ENCODE data around the gene GAS2L3.
"Not testable (repeated sequence)": the region's sequence is repeated elsewhere in the genome, so short reads cannot be mapped to it uniquely, and the experiment has no call there.

GRCh38 chr12:100559261-100559660 lies 14.2 kb upstream of the GAS2L3 start:
- not testable (repeated sequence) for TF ChIP-seq CTCF, POLR2A, POLR2AphosphoS5, EP300 (IDR thresholded peaks at IDR 0.05)
